KMS-11 (cell line): ENCODE data around the gene TMEM130.

Experiments
- H2AFZ ChIP-seq: fragments of 200-600 bp; sonication (generic); 2 replicates; pipeline ENCODE4 v1.6.1; 2016; ENCODE audit warnings: antibody characterized with exemption, mixed run types, low read depth
- H3K27ac ChIP-seq: fragments of 200-600 bp; sonication (generic); 2 replicates; pipeline ENCODE4 v1.6.1; 2016; ENCODE audit warnings: mild to moderate bottlenecking, mixed run types
- H3K27me3 ChIP-seq: fragments of 200-600 bp; sonication (generic); 2 replicates; pipeline ENCODE4 v1.6.1; 2017; ENCODE audit warnings: mild to moderate bottlenecking, low read depth, mixed run types, moderate library complexity; ENCODE audit not compliant: insufficient read depth
- H3K36me3 ChIP-seq: fragments of 200-600 bp; sonication (generic); 2 replicates; pipeline ENCODE4 v1.6.1; 2017; ENCODE audit warnings: mild to moderate bottlenecking, mixed run types; ENCODE audit not compliant: insufficient read depth
- H3K4me1 ChIP-seq: fragments of 200-600 bp; sonication (generic); 2 replicates; pipeline ENCODE4 v1.6.1; 2016; ENCODE audit warnings: mild to moderate bottlenecking, low read depth, mixed run types; ENCODE audit not compliant: poor library complexity, severe bottlenecking
- H3K4me2 ChIP-seq: fragments of 200-600 bp; sonication (generic); 2 replicates; pipeline ENCODE4 v1.7.0; 2016; ENCODE audit warnings: mild to moderate bottlenecking, mixed run types
- H3K4me3 ChIP-seq: fragments of 200-600 bp; sonication (generic); IDR thresholded peaks from 2 replicates; pipeline ENCODE4 v1.6.1; 2017; ENCODE audit warnings: low read depth, low read length, mixed read lengths; ENCODE audit not compliant: insufficient read depth
- H3K79me2 ChIP-seq: fragments of 200-600 bp; sonication (generic); 2 replicates; pipeline ENCODE4 v1.6.1; 2016; ENCODE audit warnings: low read depth, mixed run types; ENCODE audit not compliant: insufficient read depth
- H3K9ac ChIP-seq: fragments of 200-600 bp; sonication (generic); 2 replicates; pipeline ENCODE4 v1.6.1; 2016; ENCODE audit warnings: mild to moderate bottlenecking, mixed run types
- H4K20me1 ChIP-seq: fragments of 200-600 bp; sonication (generic); 2 replicates; pipeline ENCODE4 v1.6.1; 2016; ENCODE audit warnings: mild to moderate bottlenecking, mixed run types; ENCODE audit not compliant: insufficient read depth
- TF ChIP-seq, protein P1 (sequence below): fragments of 200-600 bp; sonication (generic); conservative IDR thresholded peaks from 2 replicates; pipeline ENCODE4 v1.6.1; 2017; ENCODE audit warnings: low read depth, mild to moderate bottlenecking, antibody characterized with exemption, low read length, moderate library complexity, mixed read lengths

TMEM130 gene

DNA sequence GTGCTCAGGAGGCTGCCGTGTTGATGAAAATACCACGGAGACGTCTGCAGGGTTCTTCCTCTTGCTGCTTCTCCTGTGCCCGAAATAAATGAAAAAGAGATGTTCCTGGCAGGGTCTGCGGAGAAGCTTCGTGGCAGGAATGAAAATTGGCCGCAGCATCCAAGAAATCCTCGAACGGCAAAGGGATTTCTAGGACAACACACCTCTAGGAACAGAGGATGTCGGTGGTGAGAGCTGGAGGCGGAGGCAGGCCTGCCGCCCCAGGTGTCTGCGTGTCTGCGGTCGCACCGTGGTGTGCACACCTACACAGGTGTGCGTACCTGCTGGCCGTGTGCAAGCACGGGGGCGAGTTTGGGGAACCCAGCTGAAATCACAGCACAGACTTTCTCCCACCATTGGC is 43.4 kb downstream of the TMEM130 start:
- Histone ChIP-seq H4K20me1 (no peaks in the 10 kb centered on the region), H3K79me2 (no peaks in the 10 kb centered on the region), H3K4me2 (no peak overlapping the region), H3K27me3 (no peaks in the 10 kb centered on the region; the same call in 1 of the 2 replicates), H3K9ac (no peak overlapping the region), H3K4me1 (no peaks in the 10 kb centered on the region), H3K36me3 (no peaks in the 10 kb centered on the region), H3K27ac (no peak overlapping the region), H2AFZ (no peak overlapping the region), H3K4me3 (no peak overlapping the region)
- TF ChIP-seq, protein P1, sequence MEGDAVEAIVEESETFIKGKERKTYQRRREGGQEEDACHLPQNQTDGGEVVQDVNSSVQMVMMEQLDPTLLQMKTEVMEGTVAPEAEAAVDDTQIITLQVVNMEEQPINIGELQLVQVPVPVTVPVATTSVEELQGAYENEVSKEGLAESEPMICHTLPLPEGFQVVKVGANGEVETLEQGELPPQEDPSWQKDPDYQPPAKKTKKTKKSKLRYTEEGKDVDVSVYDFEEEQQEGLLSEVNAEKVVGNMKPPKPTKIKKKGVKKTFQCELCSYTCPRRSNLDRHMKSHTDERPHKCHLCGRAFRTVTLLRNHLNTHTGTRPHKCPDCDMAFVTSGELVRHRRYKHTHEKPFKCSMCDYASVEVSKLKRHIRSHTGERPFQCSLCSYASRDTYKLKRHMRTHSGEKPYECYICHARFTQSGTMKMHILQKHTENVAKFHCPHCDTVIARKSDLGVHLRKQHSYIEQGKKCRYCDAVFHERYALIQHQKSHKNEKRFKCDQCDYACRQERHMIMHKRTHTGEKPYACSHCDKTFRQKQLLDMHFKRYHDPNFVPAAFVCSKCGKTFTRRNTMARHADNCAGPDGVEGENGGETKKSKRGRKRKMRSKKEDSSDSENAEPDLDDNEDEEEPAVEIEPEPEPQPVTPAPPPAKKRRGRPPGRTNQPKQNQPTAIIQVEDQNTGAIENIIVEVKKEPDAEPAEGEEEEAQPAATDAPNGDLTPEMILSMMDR, result no peak

DNA sequence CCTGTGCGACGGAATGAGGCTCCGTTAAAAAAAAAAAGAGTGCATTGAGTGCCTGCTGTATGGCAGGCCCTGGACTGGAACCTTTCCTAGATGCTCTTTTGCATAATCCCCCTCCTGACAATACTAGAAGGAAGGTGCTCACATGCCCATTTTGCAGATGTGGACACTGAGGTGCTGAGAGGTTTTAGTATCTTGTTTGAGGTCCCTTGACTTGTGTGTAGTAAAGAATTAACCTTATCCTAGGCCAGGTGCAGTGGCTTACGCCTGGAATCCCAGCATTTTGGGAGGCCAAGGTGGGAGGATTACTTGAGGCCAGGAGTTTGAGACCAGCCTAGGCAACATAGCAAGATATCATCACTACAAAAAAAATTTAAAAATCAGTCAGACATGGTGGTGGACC is 46.6 kb downstream of the TMEM130 start:
- Histone ChIP-seq H3K27me3 (no peaks in the 10 kb centered on the region), H3K79me2 (no peaks in the 10 kb centered on the region), H3K4me2 (no peak overlapping the region), H2AFZ (no peak overlapping the region), H3K4me1 (no peaks in the 10 kb centered on the region), H3K9ac (no peak overlapping the region), H3K36me3 (no peaks in the 10 kb centered on the region), H4K20me1 (no peaks in the 10 kb centered on the region), H3K4me3 (no peak overlapping the region), H3K27ac (no peak overlapping the region)
- TF ChIP-seq, protein P1, result no peak

DNA sequence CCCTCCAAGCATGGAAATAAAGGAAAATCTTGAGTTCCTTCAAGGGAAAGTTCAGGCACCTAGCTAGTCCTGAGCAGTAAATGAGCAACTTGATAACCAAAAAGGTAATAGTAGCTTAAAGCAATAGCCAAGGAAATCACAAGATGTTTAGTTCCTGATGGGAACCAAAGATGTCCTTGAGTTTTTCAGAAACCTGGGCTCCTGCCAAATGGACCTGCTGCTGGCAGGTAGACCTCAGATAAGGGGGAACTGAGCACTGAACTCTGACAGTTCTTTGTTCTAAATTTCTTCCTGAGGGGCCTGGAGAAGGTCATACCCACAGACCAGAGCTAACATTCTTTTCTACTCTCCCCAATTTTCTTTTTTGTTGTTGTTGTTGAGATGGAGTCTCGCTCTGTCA is 48.5 kb downstream of the TMEM130 start:
- no peaks in the 10 kb centered on the region for H3K79me2 ChIP-seq
- no peak overlapping the region for H2AFZ ChIP-seq
- no peak overlapping the region for H3K27ac ChIP-seq
- H4K20me1 ChIP-seq, result no peaks in the 10 kb centered on the region
- H3K4me1 ChIP-seq, result no peaks in the 10 kb centered on the region
- H3K27me3 ChIP-seq, result no peaks in the 10 kb centered on the region
- no peaks in the 10 kb centered on the region for H3K36me3 ChIP-seq
- H3K4me3 ChIP-seq, result no peak overlapping the region
- TF ChIP-seq, protein P1, result no peak
- no peak overlapping the region for H3K9ac ChIP-seq
- H3K4me2 ChIP-seq, result no peak overlapping the region

DNA sequence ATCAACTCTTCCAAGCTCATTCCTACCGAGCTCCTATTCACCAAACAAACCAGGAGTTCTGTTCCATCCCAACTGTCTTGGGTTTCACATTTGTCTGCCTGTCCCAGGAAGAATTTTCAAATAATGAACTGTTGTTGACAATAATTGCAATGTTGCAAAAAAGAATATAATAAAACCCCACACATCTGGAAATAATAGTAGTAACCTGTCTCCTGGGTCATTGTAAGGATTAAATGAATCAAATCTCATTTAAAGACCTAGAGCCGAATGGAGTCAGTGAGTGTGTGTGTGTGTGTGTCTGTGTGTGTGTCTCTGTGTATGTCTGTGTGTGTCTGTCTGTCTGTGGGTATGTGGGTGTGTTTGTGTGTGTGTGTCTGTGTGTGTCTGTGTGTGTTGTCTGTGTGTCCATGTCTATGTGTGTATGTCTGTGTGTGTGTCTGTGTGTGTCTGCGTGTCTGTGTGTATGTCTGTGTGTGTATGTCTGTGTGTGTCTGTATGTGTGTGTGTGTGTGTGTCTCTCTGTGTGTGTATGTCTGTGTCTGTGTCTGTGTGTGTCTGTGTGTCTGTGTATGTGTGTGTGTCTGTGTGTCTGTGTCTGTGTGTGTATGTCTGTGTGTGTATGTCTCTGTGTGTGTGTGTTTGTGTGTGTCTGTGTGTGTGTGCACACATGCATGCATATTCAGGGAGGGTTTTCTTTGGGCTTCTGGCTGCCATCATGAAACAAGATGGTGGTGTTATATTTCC is 52.7 kb downstream of the TMEM130 start:
- no peaks in the 10 kb centered on the region for H3K27me3 ChIP-seq
- H3K4me2 ChIP-seq, result no peak overlapping the region
- H3K79me2 ChIP-seq, result no peaks in the 10 kb centered on the region
- H2AFZ ChIP-seq, result no peak overlapping the region
- H3K4me3 ChIP-seq, result no peak overlapping the region
- no peaks in the 10 kb centered on the region for H3K4me1 ChIP-seq
- H3K36me3 ChIP-seq, result no peaks in the 10 kb centered on the region
- H3K27ac ChIP-seq, result no peak overlapping the region
- TF ChIP-seq, protein P1, result no peak
- no peaks in the 10 kb centered on the region for H4K20me1 ChIP-seq
- no peak overlapping the region for H3K9ac ChIP-seq
